ENCODE measurements around the gene GTF2H2C_2.
"Not testable (repeated sequence)": the region's sequence is repeated elsewhere in the genome, so short reads cannot be mapped to it uniquely, and the experiment has no call there.

GTF2H2C_2 gene

DNA sequence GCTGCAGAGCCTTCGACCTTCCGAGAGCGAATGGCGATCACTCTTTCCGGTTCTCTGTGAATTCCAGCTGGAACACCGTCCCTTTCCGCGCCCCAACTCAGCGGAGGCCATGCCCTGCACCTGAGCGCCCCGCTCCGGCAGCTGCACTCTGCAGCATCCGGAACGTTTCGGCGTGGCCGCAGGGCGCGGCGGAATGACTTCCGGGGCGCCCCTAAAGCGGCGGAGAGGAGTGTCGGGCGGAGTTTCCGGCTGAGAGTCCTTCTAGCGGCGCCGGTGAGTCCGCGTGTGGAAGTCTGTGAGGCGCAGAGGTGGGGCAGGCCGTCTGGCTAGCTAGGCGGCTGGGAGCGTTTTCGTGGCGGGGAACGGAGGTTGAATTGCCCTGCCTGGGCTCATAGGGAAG, at the start of gene GTF2H2C_2:
Gene GTF2H2C_2 (plus strand): TSS at position 252 of the 400 bp plus-strand sequence.
- not testable (repeated sequence) for DNase-seq

DNA sequence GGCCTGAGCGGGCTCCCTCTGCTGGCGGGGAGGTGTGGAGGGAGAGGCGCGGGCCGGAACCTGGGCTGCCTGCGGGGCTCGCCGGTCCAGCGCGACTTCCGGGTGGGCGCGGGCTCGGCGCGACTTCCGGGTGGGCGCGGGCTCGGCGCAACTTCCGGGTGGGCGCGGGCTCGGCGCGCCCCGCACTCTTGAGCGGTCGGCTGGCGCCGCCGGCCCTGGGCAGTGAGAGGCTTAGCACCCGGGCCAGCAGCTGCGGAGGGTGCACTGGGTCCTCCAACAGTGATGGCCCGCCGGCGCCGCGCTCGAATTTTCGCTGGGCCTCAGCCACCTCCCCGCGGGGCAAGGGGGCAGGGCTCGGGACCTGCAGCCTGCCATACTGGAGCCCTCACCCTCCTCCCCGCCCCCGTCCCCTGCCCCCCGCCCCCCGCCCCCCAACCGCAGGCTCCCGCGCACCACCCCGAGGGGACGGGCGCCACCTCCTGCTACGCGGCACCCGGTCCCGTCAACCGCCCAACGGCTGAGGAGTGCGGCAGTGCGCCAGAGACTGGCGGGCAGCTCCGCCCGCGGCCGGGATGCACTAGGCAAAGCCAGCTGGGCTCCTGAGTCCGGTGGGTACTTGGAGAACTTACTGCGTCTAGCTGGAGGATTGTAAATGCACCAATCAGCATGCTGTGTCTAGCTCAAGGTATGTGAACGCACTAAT, 14.0 kb upstream of the GTF2H2C_2 start:
- DNase-seq, result not testable (repeated sequence)

DNA sequence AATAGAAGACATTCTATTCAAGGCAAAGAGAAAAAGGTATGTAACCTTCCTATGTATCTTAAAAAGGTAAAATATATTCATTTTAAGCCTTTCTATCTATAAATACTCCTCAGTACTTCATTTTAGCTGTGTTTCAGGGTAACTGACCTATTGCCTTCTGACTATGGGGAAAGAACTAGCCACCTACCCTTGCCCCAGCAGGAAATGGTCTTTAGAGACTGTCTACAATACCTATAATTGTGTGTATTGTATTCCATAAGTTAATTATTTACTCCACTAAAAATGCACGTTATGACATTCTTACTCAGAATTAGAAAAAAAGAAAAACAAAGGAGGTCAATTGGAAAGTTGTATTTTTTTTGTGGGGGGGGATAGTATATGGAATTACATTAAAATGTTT, 6.2 kb downstream of the GTF2H2C_2 start:
- DNase-seq, result not testable (repeated sequence)

DNA sequence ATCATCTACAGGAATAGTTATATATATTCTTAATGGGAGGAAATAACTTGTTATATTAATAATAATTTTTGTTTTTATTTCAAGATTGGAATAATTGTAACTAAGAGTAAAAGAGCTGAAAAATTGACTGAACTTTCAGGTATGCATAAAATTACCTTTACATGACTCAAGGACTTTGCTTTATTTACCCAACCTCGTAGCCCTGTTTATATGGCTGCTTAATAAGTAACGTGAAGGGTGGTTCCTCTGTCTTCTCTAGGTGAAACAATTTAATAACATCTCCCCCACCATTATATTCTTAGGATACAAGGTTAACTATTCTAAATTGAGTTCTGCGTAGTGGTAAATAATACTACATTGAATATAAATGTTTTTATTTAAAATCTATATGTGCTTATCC, 8.0 kb downstream of the GTF2H2C_2 start:
- not testable (repeated sequence) for DNase-seq

DNA sequence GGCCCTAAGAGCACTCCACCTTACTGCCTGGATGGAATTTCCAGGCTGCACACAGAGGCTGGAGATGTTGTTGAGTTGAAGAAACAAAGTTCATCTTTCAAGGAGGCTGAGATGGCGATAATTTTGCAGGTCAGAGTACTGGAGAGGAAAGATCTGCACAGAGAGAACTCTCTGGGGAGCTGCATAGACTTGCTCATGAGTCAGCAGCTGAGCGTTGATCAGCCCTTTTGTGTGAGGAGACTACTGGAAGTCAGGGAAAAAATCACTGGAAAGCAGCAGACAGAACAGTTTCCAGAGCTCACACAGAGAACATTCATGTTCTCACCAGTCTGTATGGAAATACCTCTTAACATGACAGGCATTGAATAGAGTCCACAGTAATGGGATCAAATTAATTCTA, 23.4 kb downstream of the GTF2H2C_2 start:
- DNase-seq, result not testable (repeated sequence)

DNA sequence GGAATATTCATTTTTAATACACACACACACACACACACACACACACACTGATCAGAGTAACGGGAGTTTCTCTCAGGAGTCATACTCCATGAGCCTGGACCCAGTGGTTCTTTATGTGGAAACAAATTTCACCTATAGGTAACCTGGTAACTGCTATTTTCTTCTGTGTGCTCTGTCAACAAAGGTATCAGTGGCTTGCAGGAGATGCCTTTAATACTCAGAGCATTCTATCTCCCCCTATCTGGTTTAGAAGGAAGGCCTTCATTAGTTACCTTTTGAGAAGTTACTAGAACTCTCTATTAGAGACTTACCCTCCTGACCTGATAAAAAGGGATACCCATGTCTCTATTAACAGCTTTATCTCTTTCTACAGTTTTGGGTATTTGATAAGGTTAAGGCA, 34.4 kb downstream of the GTF2H2C_2 start:
- DNase-seq, result not testable (repeated sequence)

DNA sequence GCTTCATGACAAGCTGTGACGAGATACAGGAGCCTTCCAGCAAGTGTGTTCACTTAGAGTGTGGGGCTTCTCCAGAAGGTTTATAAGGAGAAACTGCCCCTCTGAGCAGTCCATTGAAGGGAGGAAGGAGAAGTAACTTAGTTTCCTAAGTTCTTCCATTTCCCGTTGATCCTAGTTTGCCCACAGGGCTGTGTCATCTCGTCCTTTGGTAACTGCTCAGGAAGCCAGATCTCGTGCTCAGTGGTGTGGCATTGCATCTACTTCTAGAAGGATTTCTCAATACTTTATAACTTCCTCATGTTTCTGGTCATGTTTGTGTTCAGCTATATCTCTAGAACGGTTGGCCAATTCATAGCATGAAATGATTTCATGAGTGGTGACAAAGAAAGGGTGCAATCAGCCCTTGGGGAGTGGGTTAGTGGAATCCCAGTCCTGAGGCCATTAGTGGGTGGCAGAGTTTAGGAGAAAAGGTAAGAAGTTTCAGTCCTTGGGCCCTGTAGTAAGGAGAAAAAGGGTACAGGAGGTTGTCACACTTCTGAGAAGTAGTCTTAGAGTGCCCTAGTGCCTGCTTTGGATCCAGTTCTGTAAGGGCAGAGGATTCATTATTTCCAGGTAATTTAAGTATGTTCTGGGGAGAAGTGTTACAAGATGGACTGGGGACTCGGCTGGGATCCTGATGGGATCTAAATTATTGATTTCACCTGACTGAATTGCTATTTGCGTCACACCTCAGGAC, 36.2 kb downstream of the GTF2H2C_2 start:
- DNase-seq, result not testable (repeated sequence)

DNA sequence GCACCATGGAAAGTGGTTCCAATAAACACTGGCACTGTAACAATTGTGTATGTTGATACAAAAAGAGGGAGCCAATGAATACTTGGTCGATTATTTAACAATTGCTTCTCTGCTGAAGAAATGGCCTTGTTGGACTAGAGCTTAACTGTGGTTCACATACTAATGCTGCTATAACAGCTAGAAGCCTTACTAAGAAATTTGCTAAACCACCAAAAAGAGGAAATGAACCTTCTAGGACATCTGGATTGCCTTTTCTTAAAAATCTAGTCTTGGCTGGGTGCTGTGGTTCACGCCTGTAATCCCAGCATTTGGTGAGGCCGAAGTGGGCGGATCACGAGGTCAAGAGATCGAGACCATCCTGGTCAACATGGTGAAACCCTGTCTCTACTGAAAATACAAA, 41.9 kb downstream of the GTF2H2C_2 start:
- not testable (repeated sequence) for DNase-seq

DNA sequence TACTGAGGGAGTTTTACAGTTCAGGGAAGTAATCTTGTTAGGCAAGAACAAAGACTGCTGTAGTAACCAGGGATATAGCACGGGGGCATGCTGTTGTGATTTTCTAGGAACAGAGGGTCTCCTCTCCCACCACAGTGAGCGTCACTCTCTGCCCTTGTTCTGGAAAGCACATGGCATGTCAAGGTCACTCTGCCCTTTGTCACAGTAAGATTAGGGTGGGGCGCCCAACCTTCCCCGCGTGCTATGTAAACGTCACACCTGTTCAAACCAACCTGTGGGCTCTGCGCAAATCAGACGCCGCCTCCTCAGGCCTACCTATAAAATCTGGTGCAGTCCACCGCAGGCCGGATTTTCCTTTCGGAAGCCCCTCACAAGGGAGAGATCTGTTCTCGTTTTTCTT, 44.0 kb downstream of the GTF2H2C_2 start:
- DNase-seq, result not testable (repeated sequence)

DNA sequence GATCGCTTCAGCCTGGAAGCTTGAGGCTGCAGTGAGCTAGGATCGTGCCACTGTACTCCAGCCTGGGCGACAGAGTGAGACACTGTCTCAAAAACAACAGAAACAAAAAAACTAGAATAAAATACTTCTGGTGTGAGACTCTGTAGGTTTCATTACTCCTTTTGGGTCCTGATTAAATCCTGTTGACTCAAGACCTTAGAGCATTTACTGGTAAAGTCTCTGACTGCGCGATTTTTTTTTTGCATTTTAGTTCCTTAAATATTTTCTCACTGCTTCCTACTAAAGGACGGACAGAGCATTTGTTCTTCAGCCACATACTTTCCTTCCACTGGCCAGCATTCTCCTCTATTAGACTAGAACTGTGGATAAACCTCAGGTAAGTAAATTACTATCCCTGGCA, 46.8 kb downstream of the GTF2H2C_2 start:
- DNase-seq, result not testable (repeated sequence)

DNA sequence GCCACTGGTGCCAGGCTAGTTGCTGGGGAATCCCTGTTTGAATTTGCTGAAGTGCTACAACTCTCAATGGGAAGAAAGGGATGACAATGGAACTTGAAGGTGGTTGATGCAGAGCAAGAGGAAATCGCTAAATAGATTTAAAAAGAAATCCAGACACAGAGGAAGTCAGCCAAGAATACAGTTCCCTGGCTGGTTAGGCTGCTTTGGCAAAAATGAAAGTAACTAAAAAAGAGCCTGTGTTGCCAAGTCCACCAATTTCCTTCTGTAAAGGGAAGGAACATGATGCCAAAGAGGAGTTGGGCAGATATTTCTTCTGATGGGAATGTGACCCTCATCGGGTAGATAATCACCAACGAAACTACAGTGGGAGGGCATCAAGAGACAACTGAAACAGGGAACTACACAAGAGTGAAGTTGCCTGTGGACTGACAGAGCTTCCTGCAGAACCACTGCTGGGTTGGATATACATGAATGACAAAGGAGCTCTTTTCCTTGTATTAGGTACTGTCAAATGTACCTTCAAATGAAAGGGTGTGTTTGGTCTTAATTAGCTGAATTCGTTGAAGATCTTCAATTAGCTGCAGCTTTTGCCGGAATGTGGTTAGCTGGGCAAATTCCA, 49.0 kb downstream of the GTF2H2C_2 start:
- not testable (repeated sequence) for DNase-seq

DNA sequence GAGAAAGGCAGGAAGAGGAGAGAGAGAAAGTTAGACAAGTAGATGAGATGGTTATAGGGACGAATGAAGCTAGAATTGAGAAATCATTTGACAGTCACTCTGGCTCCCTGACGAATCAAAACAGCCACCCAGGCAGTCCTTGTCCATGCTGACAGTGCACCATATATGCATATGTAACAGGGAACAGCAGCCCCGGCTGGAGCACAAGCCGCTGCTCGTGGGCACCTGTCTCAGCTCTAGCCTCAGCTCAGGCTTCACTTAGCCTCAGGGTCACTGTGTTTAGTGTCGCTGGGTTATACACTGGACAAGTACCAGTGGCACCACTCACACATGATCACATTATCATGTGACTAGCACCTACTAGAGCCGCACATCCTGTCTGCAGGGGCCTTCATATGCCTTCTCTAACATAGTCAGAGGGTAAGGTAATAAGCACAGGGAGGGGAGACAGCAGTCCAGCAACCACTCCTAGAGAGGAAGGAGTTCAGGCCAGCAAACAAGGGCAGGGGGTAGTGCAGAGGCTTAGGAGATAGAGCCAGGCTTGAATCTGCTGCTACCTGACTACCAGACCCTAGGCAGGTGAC, 54.9 kb downstream of the GTF2H2C_2 start:
- not testable (repeated sequence) for DNase-seq

Data from AML-193 (cell line).